OCI-LY7 (cell line): ENCODE data around the gene LRRC53. TPM values are rescaled to one million over a fixed set of nuclear protein-coding genes. Genes with fewer than 3 reads are reported as not detected.

Experiments
- BruUV-seq: library from RNA; stranded (reverse); fragments of 400-500 nt; replicated peaks from 2 replicates; lab custom pipeline; 2021; lab: Mats Ljungman, UMichigan
- CTCF ChIA-PET: fragments of 300-600 bp; sonication (Branson Sonifier 250); formaldehyde crosslinking; loops from one replicate; lab custom pipeline; 2022; ENCODE audit warnings: antibody characterized with exemption; ENCODE audit not compliant: unreplicated experiment; lab: Charles Lee
- POLR2A ChIA-PET: fragments of 300-600 bp; sonication (Branson Sonifier 250); formaldehyde crosslinking; loops from one replicate; lab custom pipeline; 2022; ENCODE audit warnings: antibody characterized with exemption; lab: Charles Lee
- DNase-seq: peaks from one replicate; pipeline ENCODE4 v3.0.0-alpha.2; 2015; ENCODE audit warnings: low spot score
- H2AFZ ChIP-seq: fragments of 200-600 bp; sonication (generic), shearing (Covaris generic); 2 replicates; pipeline ENCODE4 v1.6.1; 2014; ENCODE audit warnings: mild to moderate bottlenecking, antibody characterized with exemption, low read length, moderate library complexity
- H3K27ac ChIP-seq: fragments of 200-600 bp; sonication (generic); 2 replicates; pipeline ENCODE4 v1.5.1; 2014; ENCODE audit warnings: mixed run types, low read depth, mild to moderate bottlenecking, moderate library complexity, low read length, inconsistent platforms; ENCODE audit not compliant: poor library complexity, severe bottlenecking
- H3K36me3 ChIP-seq: fragments of 200-600 bp; sonication (generic); 2 replicates; pipeline ENCODE4 v1.6.1; 2014; ENCODE audit warnings: mild to moderate bottlenecking, antibody characterized with exemption, low read length, moderate library complexity, mixed read lengths; ENCODE audit not compliant: insufficient read depth
- H3K4me1 ChIP-seq: fragments of 200-600 bp; sonication (generic); 2 replicates; pipeline ENCODE4 v1.5.1; 2014; ENCODE audit warnings: mild to moderate bottlenecking, low read length; ENCODE audit not compliant: insufficient read depth, poor library complexity, severe bottlenecking
- H3K4me2 ChIP-seq: fragments of 200-600 bp; sonication (generic); 2 replicates; pipeline ENCODE4 v1.6.1; 2014; ENCODE audit warnings: mild to moderate bottlenecking, low read length
- H3K4me3 ChIP-seq: fragments of 200-600 bp; sonication (generic); 2 replicates; pipeline ENCODE4 v1.5.1; 2014; ENCODE audit warnings: mild to moderate bottlenecking, low read depth, low read length; ENCODE audit not compliant: poor library complexity, severe bottlenecking
- H3K79me2 ChIP-seq: fragments of 200-600 bp; sonication (generic); 2 replicates; pipeline ENCODE4 v1.6.1; 2016; ENCODE audit warnings: low read depth, mild to moderate bottlenecking, low read length, moderate library complexity, mixed read lengths; ENCODE audit not compliant: insufficient read depth
- H3K9me2 ChIP-seq: fragments of 200-600 bp; sonication (generic); 2 replicates; pipeline ENCODE4 v1.6.1; 2016; ENCODE audit warnings: mild to moderate bottlenecking, low read length, mixed read lengths; ENCODE audit not compliant: insufficient read depth
- H3K9me3 ChIP-seq: fragments of 200-600 bp; sonication (generic); 2 replicates; pipeline ENCODE4 v1.6.1; 2014; ENCODE audit warnings: mild to moderate bottlenecking, mixed run types, low read length, mixed read lengths
- H4K20me1 ChIP-seq: fragments of 200-600 bp; sonication (generic); 2 replicates; pipeline ENCODE4 v1.6.1; 2014; ENCODE audit warnings: mild to moderate bottlenecking, antibody characterized with exemption, low read length, moderate library complexity, mixed read lengths; ENCODE audit not compliant: insufficient read depth
- EZH2phosphoT487 ChIP-seq: fragments of 200-600 bp; sonication (generic); IDR thresholded peaks from 2 replicates; pipeline ENCODE4 v1.6.1; 2018; ENCODE audit warnings: low read depth, borderline replicate concordance, mild to moderate bottlenecking, mixed run types, antibody characterized with exemption, low read length, moderate library complexity, mixed read lengths
- intact Hi-C: fragments of 100-400 bp; cut with micrococcal nuclease; formaldehyde crosslinking; loops from one replicate; pipeline ENCODE4 v1.10.0; 2022; ENCODE audit not compliant: unreplicated experiment
- total RNA-seq, 2 experiments: library from RNA; depleted of rRNA in 1 of 2; stranded (reverse); fragments of >200 nt in 1 of 2; shearing (Covaris generic) in 1 of 2; gene quantifications; 2 replicates each; pipeline ENCODE4 v1.2.3, GENCODE V29; 2014 to 2022
- TF ChIP-seq, protein P1 (sequence below): fragments of 200-600 bp; sonication (generic); conservative IDR thresholded peaks from 2 replicates; pipeline ENCODE4 v1.5.1; 2014; ENCODE audit warnings: mild to moderate bottlenecking, antibody characterized with exemption, low read length, moderate library complexity, mixed read lengths

Gene LRRC53
- total RNA-seq, 2 experiments from 2014 or later, result not detected

DNA sequence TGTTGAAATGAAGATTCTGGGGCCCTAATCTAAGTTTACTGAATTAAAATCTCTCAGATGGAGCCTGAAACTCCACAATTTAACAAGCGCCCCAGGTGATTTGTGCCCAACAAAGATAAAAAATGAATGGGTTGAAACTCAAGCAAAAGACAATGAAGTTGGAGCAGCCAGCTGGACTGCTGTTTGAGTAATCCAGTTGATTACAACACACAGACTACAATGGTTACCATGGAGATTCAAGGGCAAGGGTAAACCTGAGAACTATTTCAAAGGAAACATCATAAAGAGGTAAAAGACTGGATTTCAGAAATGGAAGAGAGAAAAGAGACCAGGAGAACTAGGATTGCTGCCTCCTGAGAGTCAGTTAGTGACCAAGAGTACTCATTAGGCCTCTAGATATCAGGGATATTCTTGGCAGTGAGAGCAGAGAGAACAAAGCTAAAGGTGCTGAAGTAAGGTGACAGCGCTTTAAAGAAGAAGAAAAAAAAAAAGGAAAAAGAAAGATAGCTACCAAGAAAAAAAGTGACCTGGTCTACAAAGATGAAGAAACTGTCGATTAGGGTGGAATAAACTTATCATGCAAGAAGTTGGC, 44.5 kb downstream of the LRRC53 start:
- no peaks in the 10 kb centered on the region for H3K9me3 ChIP-seq
- H3K36me3 ChIP-seq, result no peaks in the 10 kb centered on the region
- TF ChIP-seq EZH2phosphoT487, result no peak
- TF ChIP-seq, protein P1, sequence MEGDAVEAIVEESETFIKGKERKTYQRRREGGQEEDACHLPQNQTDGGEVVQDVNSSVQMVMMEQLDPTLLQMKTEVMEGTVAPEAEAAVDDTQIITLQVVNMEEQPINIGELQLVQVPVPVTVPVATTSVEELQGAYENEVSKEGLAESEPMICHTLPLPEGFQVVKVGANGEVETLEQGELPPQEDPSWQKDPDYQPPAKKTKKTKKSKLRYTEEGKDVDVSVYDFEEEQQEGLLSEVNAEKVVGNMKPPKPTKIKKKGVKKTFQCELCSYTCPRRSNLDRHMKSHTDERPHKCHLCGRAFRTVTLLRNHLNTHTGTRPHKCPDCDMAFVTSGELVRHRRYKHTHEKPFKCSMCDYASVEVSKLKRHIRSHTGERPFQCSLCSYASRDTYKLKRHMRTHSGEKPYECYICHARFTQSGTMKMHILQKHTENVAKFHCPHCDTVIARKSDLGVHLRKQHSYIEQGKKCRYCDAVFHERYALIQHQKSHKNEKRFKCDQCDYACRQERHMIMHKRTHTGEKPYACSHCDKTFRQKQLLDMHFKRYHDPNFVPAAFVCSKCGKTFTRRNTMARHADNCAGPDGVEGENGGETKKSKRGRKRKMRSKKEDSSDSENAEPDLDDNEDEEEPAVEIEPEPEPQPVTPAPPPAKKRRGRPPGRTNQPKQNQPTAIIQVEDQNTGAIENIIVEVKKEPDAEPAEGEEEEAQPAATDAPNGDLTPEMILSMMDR, result no peak
- no peak overlapping the region for H3K4me3 ChIP-seq
- CTCF ChIA-PET, result no interaction called here
- intact Hi-C loops, result no loop called here
- H3K4me2 ChIP-seq, result no peak overlapping the region
- POLR2A ChIA-PET, result interaction anchor here (1.0 kb wide), 1 partner anchor 11 kb away, joined by 6 read pairs; no protein-coding TSS in a partner anchor
- no peak overlapping the region for H3K27ac ChIP-seq
- no peak overlapping the region for H2AFZ ChIP-seq
- H3K79me2 ChIP-seq, result no peaks in the 10 kb centered on the region
- no peaks in the 10 kb centered on the region for H3K4me1 ChIP-seq
- no peaks in the 10 kb centered on the region for H4K20me1 ChIP-seq
- no peaks in the 10 kb centered on the region for H3K9me2 ChIP-seq
- no peak for DNase-seq
- no TSS peak for BruUV-seq

DNA sequence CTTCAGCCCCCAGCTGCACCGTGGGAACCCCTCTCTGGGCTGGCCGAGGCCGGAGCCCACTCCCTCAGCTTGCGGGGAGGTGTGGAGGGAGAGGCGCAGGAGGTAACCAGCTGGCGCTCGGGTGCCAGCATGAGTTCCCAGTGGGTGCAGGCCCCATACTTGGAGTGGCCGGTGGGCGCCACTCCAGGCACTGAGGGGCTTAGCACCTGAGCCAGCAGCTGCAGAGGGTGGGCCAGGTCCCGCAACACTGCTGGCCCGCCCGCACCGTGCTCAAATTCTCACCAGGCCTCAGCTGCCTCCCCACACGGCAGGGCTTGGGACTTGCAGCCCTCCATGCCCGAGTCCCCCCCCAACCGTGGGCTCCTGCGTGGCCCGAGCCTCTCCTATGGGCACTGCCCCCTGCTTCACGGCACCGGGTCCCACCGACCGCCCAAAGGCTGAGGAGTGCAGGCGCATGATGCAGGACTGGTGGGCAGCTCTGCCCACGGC, 47.2 kb downstream of the LRRC53 start:
- Histone ChIP-seq H3K4me3 (no peak overlapping the region), H4K20me1 (no peaks in the 10 kb centered on the region), H3K4me1 (no peaks in the 10 kb centered on the region), H3K36me3 (no peaks in the 10 kb centered on the region), H3K27ac (no peak overlapping the region), H2AFZ (no peak overlapping the region), H3K9me2 (no peaks in the 10 kb centered on the region), H3K9me3 (no peaks in the 10 kb centered on the region), H3K79me2 (no peaks in the 10 kb centered on the region), H3K4me2 (no peak overlapping the region)
- intact Hi-C loops, result no loop called here
- ChIA-PET CTCF (no interaction called here), POLR2A (interaction anchor here (0.7 kb wide), 1 partner anchor 186 kb away, joined by 3 read pairs; no protein-coding TSS in a partner anchor)
- no peak for DNase-seq
- BruUV-seq, result no TSS peak
- TF ChIP-seq EZH2phosphoT487, result no peak
- TF ChIP-seq, protein P1, result no peak

DNA sequence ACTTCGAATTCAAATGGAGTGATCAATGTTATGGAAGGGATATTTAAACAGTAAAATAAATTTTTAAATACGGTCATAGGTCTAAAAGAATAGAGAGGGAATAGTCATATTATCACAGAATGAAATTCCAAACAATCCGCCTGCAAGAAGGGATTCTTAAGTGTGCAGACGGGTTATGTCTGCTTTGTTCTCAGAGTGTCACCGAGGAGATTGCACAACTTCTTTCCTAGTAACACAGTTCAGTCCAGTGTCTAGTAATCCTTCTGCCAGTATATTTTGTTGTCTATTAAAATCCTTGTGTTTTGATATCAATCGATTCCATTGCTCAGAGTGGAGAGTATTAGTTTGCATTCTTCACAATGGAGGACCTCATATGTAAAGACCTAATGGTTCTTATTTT, 48.4 kb downstream of the LRRC53 start:
- H3K9me3 ChIP-seq, result no peaks in the 10 kb centered on the region
- no peak overlapping the region for H2AFZ ChIP-seq
- H4K20me1 ChIP-seq, result no peaks in the 10 kb centered on the region
- ChIA-PET CTCF (no interaction called here), POLR2A (no interaction called here)
- no peaks in the 10 kb centered on the region for H3K79me2 ChIP-seq
- DNase-seq, result no peak
- H3K4me1 ChIP-seq, result no peaks in the 10 kb centered on the region
- no peaks in the 10 kb centered on the region for H3K9me2 ChIP-seq
- no peak overlapping the region for H3K4me3 ChIP-seq
- H3K27ac ChIP-seq, result no peak overlapping the region
- H3K4me2 ChIP-seq, result no peak overlapping the region
- intact Hi-C loops, result no loop called here
- no peaks in the 10 kb centered on the region for H3K36me3 ChIP-seq
- no TSS peak for BruUV-seq
- TF ChIP-seq EZH2phosphoT487, result no peak
- TF ChIP-seq, protein P1, result no peak
